Loucy (cell line): Measurements from ENCODE around the gene GJA8.

Experiments used
- EZH2phosphoT487 ChIP-seq: fragments of 200-600 bp; IDR thresholded peaks from 2 replicates; pipeline ENCODE4 v1.6.1; 2018; ENCODE audit warnings: antibody characterized with exemption, mild to moderate bottlenecking, moderate library complexity, borderline replicate concordance
- TF ChIP-seq, protein P1 (sequence below): fragments of 200-600 bp; sonication (generic); conservative IDR thresholded peaks from 2 replicates; pipeline ENCODE4 v1.5.1; 2014; ENCODE audit warnings: mild to moderate bottlenecking, antibody characterized with exemption, low read length

DNA sequence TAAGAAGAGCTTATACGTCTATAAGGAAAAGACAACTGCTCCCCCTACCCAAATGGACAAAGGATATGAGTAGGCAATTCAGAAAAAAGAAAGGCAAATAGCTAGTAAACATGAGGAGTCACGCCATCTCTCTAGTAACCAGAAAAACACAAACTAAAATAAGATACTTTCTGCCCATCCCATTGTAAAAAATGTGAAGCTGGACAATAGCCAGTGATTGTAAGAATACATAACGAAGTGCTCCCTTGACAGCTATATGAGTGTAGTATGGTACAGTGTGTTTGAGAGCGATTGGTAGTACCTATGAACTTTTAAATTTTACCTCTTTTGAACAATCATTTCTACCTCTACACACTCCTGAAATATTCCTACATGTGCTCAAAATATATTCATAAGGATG is 7.5 kb upstream of the GJA8 start:
- TF ChIP-seq, protein P1, sequence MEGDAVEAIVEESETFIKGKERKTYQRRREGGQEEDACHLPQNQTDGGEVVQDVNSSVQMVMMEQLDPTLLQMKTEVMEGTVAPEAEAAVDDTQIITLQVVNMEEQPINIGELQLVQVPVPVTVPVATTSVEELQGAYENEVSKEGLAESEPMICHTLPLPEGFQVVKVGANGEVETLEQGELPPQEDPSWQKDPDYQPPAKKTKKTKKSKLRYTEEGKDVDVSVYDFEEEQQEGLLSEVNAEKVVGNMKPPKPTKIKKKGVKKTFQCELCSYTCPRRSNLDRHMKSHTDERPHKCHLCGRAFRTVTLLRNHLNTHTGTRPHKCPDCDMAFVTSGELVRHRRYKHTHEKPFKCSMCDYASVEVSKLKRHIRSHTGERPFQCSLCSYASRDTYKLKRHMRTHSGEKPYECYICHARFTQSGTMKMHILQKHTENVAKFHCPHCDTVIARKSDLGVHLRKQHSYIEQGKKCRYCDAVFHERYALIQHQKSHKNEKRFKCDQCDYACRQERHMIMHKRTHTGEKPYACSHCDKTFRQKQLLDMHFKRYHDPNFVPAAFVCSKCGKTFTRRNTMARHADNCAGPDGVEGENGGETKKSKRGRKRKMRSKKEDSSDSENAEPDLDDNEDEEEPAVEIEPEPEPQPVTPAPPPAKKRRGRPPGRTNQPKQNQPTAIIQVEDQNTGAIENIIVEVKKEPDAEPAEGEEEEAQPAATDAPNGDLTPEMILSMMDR, result no peak
- no peak for TF ChIP-seq EZH2phosphoT487
